Omental fat pad (tissue), 4 donors: Measurements from ENCODE around the gene METAP1D. TPM values are rescaled to one million over a fixed set of nuclear protein-coding genes. Genes with fewer than 3 reads are reported as not detected.
"Not testable (repeated sequence)": the region's sequence is repeated elsewhere in the genome, so short reads cannot be mapped to it uniquely, and the experiment has no call there.

Experiments used
- ATAC-seq: fragments of 150-250 bp; one replicate; pipeline ENCODE4 v1.9.1; 2016; ENCODE audit warnings: mild to moderate bottlenecking, moderate library complexity; ENCODE audit not compliant: low FRiP score
- DNase-seq: peaks from one replicate; pipeline ENCODE4 v3.0.0-alpha.2; 2019; ENCODE audit warnings: low spot score
- CTCF ChIP-seq, 3 donors: fragments of 450-650 bp; IDR thresholded peaks; one replicate each; pipeline ENCODE4 v1.5.1; 2016 to 2017; ENCODE audit warnings: antibody characterized with exemption in 3 of 3, mild to moderate bottlenecking in 3 of 3, moderate library complexity in 2 of 3
- total RNA-seq, 4 donors: library from RNA; depleted of rRNA; stranded (reverse); fragments of >200 nt; gene quantifications; one replicate each; pipeline ENCODE4 v1.1.0, GENCODE V29; 2016

The METAP1D gene
- total RNA-seq, 4 donors from 2014 or later: 5.4 to 9.6 (median 8.5) TPM

DNA sequence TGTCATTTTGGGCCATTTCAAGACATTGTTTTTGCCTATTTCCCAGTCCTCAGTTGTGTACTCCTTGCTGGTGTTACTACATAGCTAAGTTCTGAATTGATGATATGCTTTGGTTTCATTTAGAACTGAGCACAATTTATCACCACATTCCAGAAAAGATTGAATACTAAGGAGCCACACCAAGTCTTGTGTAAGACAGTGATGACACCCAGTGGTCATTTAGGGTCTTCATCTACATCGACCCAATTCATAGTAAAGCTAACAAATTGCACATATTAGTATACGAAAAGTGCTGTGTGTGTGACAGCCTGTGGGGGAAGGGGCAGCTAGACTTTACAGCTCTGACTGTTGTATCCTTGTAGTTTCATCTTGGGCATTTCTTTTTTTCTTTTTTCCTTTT lies 113.9 kb downstream of the METAP1D start:
- no peak for TF ChIP-seq CTCF (IDR thresholded peaks at IDR 0.05)
- DNase-seq (no peak), ATAC-seq (no peak)

DNA sequence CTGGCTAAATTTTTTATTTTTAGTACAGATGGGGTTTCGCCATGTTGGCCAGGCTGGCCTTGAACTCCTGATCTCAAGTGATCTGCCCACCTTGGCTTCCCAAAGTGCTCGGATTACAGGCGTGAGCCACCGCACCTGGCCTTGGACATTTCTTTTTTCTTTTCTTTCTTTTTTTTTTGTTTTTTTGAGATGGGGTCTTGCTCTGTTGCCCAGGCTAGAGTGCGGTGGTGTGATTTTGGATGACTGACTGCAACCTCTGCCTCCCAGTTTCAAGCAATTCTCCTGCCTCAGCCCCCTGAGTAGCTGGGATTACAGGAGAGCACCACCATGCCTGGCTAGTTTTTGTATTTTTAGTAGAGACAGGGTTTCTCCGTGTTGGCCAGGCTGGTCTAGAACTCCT lies 114.4 kb downstream of the METAP1D start:
- not testable (repeated sequence) for ATAC-seq, DNase-seq

DNA sequence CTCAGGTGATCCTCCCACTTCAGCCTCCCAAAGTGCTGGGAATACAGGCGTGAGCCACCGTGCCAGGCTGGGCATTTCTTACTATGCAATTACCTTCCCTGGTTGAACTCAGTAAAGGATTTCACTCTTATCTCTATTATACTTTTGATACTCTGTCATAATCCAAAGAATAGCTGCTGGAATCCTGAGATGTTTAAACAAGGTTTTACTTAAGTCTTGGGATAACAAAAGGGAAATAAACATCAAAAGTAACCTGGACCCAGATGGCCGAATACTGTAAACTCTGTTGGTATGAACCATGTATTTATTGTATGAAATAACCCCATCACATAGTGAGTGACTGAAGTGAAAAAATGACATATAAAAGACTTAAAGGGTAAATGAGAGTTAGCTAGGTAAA lies 114.8 kb downstream of the METAP1D start:
- ATAC-seq (no peak), DNase-seq (no peak)
- no peak for TF ChIP-seq CTCF (IDR thresholded peaks at IDR 0.05)

DNA sequence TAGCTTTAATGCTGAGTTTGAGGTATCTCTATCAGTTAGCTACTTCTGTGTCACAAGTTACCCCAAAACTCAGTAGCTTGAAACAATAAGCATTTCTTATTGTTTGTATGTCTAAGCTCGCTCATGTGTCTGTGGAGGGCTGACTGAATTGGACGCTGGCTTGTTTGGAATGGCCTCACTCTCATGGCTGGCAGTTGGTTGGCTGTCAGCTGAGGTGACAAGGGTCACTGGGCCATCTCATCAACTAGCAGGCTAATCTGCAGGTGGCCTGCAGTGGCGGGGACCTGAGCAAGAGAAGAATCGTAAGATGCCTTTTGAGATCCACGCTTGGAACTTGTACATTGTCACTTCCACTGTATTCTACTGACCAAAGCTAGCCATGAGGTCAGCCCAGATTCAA lies 116.4 kb downstream of the METAP1D start:
- no peak for TF ChIP-seq CTCF (IDR thresholded peaks at IDR 0.05)

GRCh38 chr2:172119089-172119488 lies 119.3 kb downstream of the METAP1D start:
- ATAC-seq (no peak), DNase-seq (no peak)
- no peak for TF ChIP-seq CTCF (IDR thresholded peaks at IDR 0.05)

More for the DNA sequence above, 116.4 kb downstream of the METAP1D start:
- ATAC-seq (no peak), DNase-seq (no peak)

DNA sequence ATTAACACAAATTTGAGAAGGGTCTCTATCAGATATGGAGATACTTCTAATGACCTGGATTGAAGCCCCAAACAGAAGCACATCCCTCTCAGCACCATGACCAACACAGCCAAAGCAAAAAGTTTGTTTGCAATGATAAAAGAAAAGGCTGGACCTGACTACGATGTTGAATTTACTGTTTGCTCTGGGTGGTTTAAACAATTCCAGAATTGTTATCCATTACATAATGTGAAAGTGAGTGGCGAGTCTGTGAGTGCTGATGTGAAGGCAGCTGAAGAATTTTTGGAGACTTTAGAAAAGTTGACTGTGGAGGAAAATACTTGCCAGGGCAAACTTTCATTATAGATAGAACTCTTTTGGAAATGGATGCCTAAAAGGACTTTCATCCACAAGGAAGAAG lies 120.4 kb downstream of the METAP1D start:
- TF ChIP-seq CTCF (IDR thresholded peaks at IDR 0.05): no peak

GRCh38 chr2:172128484-172128883 lies 128.7 kb downstream of the METAP1D start:
- ATAC-seq (no peak), DNase-seq (no peak)
- no peak for TF ChIP-seq CTCF (IDR thresholded peaks at IDR 0.05)

More for the DNA sequence above, 120.4 kb downstream of the METAP1D start:
- ATAC-seq: no peak
- no peak for DNase-seq

DNA sequence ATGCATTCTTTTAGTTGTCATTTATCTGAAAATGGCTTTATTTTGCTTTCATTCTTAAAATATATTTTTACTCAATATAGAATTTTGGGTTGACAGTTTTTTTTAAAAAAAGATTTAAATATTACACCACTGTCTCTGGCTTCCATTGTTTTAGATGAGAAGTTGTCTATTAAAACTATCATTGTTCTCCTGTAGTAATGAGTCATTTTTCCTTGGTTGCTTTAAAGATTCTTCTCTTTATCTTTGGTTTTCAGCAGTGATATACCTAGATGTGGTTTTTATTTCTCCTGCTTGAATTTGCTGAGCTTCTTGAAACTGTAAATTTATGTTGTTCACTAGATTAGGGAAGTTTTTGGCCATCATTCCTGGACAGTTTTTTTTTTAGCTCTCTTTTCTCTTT lies 129.7 kb downstream of the METAP1D start:
- DNase-seq: no peak
- TF ChIP-seq CTCF (IDR thresholded peaks at IDR 0.05): no peak
- no peak for ATAC-seq
